ACHN (cell line): Measurements from ENCODE around the gene CYP2J2.
"Not testable (repeated sequence)": the region's sequence is repeated elsewhere in the genome, so short reads cannot be mapped to it uniquely, and the experiment has no call there.

ENCODE experiments used
- DNase-seq: peaks from one replicate; pipeline ENCODE4 v3.0.0-alpha.2; 2015
- in situ Hi-C: cut with HindIII; loops from 2 replicates; pipeline ENCODE4 v1.10.0; 2017; ENCODE audit warnings: low sequenced_read_pairs, low pct_ligation_motif_present, low pct_unique_long_range_greater_than_20kb

Gene CYP2J2

GRCh38 chr1:59924653-59925052 lies 1.9 kb downstream of the CYP2J2 start:
- no peak for DNase-seq
- in situ Hi-C loops = no loop called here

DNA sequence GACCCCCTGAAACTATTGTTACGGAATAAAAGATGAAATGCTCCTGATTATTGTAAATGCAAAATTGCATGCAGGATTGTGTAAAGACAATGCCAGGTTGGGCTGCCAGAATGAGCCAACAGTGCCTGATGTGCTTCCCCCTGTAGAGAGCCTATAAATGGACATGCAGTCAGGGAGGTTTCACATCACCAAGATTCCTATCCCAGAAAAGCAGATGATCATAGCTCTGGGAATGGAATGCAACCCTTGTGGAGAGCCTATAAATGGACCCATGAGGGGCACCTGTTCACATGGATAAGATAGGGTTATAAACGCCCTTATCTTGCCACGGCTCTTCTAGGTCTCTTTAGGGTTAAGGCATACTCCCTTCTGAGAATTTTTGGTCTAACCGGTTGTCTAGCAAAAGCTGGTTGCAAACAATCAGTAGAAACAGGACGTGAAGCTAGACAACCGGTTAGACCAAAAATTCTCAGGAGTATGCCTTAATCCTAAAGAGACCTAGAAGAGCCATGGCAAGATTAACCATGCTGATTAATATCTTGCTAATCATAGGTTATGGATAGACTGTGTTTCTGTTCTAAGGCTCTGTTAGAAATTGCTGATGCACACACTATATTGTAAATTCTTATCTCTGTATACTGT lies 5.2 kb downstream of the CYP2J2 start:
- in situ Hi-C loops, DNase-seq: not testable (repeated sequence)

DNA sequence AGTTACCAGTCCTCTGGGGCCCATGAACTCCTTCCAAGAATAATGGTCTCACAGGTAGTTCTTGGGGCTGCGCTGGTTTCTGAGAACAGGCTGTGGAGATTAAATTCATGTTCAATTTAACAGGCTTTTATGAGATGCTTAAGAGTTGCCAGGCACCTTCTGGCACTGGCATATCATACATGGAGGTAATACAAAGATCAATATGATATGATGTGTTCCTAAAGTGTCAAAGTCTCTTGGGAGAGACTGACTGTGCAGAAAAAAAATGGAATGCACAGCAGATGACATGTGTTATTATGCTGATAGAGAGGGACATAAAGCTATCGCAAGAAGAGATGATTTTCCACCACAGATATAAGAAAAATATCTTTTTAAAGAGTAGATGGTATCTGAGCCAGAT lies 6.8 kb downstream of the CYP2J2 start:
- in situ Hi-C loops = no loop called here
- no peak for DNase-seq

DNA sequence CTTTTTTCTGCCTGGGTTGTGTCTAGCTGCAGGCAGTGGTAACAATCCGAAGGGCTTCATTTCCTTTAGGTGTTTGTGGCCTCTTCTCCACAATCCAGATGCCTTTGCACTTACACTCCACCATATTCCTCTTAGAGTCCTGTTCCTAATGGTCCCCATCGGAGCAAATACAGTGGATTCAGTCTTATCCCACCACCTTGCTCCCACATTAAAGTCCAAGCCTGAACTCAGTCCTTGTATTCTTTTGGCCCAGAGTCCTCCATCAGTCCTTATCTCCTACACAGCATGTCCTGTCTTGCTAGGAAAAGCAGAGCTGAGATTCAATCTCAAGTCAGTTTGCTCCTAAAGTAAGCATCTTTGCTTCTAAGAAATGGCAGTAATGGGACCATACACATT lies 8.8 kb downstream of the CYP2J2 start:
- in situ Hi-C loops = no loop called here
- DNase-seq = no peak

- in situ Hi-C loops = no loop called here
Observed at GRCh38 chr1:59917026-59917784, 9.4 kb downstream of the CYP2J2 start.

DNA sequence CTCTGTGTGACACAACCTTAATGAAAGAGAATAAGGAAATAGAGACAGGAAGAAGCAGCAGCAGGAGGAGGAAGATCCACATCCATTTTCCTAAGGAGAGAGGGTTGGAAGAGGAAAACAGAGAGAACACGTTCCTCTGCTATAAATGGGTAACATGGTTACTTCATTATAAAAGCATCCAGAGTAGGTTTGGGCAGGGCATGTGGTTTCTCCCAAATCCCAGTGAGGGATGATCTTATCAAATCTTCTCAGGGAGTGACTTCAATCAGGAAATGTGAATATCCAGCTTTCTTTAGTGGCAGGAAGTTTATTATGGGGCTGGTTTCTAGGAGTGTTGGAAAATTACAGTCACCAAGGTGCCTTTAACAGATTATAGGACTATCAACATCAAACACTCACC lies 11.1 kb downstream of the CYP2J2 start:
- DNase-seq = no peak
- in situ Hi-C loops = no loop called here

More at GRCh38 chr1:59917026-59917784, 9.4 kb downstream of the CYP2J2 start:
- no peak for DNase-seq

GRCh38 chr1:59914791-59915286 lies 11.7 kb downstream of the CYP2J2 start:
- DNase-seq, in situ Hi-C loops: not testable (repeated sequence)

DNA sequence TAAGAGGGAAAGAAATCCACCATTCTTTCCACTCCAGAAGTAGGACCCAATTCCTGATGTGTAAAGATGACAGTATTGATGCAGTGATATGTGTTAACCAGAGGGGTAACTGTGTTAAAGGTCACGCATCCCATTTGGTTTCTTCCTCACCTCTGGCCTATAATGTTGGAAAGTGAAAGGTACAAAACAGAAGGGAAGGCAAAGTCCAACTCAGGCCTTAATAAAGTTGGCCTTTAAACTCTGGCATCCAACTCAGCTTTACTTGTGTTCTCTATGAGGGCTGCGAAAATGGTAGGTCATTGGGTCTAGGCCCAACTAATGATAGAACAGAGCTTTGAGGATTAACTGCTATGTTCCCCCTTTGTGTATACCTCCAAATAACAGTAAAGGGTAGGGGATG lies 17.9 kb downstream of the CYP2J2 start:
- in situ Hi-C loops = no loop called here
- DNase-seq = no peak

DNA sequence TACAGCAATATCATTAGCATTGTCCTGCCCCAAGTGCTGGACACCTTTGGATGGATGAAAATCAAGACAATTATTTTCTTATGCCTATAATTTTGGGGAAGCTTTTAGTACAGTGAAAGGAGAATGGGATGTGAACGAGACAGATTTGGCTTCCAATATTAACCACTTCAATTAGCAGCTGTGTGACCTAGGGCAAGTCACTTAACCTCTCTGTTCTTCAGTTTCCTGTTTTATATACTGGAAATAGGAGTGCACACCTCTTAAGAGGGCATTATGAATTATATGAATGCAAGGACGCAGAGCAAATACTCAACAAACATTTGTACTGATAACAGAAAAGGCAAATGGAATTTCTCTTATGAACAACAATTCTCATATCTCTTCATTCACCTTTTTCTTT lies 18.5 kb downstream of the CYP2J2 start:
- in situ Hi-C loops = no loop called here
- DNase-seq = no peak

- no peak for DNase-seq
- in situ Hi-C loops = no loop called here
Observed at GRCh38 chr1:59906931-59907330, 19.6 kb downstream of the CYP2J2 start.

DNA sequence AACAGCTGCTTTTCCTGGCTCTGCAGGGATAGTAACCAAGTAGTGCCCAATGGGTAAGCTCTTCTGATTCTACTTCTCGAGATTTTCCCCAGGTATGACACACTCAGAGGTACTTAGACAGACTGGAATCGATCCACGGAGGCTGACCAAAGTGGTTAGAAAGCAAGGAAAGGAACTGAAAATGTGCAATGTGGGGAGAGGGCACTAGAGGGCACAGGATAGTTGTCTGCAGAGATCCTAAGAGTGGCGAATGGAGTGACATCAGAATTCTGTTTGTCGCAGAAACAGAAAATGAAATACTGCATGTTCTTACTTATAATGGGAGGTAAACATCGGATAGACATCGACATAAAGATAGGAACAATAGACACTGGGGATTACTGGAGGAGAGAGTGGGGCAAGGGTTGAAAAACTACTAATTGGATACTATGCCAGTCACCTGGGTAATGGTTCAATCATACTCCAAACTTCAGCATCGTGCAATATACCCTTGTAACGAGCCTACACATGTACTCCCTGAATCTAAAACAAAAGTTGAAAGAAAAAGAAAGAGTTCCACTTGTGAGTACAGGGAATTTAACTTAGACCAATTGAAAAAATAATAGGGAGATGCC lies 23.3 kb downstream of the CYP2J2 start:
- in situ Hi-C loops = no loop called here
- peak; percentile 43 for DNase-seq

DNA sequence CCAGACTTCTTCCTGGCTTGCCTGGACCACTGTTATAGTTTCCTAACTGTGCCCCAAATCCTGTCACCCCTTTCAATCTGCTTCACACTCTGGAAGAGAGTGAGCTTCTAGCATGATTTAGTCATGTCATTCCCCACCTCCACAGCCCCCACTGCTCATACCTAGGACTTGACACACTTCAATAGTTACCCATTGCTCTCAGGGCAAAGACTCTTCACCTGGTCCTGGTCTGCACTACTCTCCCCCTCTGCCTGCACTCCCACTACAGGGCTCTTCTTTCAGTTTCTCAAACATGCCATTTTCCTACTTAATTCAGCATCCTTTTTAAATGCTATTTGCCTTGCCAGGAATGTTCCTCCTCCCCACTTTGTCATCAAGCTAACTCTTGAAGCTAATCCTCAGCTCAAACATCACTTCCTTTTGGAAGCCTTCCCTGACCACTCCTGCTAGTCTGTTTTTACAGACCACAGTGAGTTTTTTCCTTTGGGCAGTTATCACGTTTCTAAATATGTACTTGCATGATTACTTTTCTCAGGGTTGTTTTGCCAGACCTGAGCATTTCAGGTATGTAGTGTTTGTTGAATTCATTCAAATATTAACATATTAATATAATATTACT lies 24.7 kb downstream of the CYP2J2 start:
- no peak for DNase-seq
- in situ Hi-C loops = no loop called here

- peak; percentile 1 for DNase-seq
- in situ Hi-C loops = no loop called here
Observed at GRCh38 chr1:59900640-59901039, 25.9 kb downstream of the CYP2J2 start.

DNA sequence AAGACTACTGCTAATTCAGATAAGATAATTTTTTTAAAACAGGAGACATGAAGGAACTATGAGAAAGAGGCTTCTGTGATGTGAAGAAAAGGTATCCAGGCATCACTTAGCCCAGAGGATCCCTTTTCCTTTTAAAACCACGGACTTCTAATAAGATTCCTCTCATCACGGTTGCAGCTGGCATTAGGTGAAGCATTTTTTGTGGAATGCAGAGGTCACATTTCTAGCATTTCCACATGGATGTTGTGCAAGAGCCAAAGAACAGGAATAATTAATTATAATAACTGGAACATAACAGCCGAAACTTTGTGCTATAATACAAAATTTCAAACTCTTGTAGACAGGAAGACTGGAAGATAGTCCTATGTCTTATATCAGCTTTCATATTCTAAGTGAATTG lies 27.6 kb downstream of the CYP2J2 start:
- DNase-seq = no peak
- in situ Hi-C loops = no loop called here

DNA sequence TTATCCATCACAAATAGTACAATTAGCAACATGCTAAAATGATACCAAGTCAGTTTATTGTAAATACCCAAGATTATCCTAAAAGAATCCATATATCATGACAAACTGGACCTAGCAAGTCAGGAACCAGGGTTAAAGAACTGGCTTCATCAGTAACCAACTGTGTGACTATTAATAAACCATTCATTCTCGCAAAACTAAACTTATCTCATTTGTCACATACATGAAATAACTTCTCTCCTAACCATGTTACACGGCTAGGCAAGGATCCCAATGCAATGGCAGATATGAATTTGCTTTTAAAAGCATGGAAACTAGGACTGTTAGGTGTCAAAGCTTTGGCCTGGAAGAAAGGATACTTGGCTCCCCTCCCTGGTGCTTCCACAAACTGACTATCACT lies 29.4 kb downstream of the CYP2J2 start:
- DNase-seq = no peak
- in situ Hi-C loops = no loop called here

DNA sequence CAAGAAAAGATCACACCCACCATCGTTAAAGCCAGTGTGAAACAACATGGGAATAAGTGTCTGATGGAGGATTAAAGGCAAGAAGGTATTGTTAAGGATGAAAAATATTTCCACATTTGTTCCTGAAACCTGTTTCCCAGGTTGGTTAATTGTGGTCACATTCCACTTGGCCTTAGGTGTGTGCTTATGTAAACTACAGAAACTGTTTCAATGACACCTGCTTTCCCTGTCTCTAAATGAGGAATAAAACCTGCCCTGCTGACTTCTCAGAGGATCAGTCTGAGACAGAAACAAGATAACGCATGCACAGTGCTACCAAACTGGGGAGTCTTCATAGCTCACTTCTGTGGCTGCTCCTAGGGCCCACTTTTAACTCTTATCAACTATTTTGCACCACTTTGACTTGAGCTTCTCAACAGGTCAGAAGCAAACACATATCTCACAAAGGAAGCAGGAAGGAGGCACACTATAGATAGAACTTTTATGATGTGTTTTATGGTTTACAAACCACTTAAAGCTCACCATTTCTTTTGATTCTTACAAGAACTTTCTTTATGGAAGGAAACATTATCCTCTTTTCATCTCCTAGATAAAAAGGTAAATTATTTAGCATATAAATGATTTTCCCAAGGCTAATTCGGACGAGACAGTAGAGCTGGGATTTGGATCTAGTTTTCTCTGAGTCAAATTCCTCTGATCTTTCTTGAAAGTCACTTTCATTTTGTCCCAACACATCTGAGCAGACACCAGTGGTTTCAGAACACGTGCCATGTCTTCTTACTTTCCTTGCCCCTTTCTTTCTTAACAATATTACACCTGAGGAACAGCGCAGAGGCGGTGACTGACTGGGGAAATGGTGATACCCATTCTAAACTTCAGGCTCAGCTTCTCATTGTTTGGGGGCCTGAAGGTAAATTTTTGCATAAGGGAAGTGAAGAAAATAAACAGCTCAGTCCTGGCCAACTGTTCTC lies 33.4 kb downstream of the CYP2J2 start:
- no peak for DNase-seq
- in situ Hi-C loops = no loop called here

- in situ Hi-C loops = no loop called here
- DNase-seq = no peak
Observed at GRCh38 chr1:59885160-59885832, 41.3 kb downstream of the CYP2J2 start.

DNA sequence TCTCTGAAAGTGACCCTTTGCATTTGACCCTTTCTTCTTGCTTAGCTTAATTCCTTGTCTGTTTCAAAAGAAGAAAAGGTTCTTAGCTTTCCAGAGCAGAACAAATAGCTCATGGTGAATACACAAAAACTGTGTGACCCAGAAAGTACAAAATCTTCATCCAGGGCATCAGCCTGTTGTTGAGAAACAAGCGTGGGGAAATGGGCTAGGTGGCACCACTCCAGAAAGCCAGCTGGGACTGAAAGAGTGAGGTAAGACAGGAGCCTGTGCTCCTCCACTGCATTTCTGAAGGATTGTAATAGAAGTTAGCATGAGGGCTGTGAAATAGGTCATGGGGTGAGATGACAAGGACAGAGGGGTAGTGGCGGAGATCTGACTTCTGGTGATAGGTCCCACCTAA lies 45.8 kb downstream of the CYP2J2 start:
- no peak for DNase-seq
- in situ Hi-C loops = no loop called here
